Stimulated activated memory B cell treated with anti-CD40 and anti-IgM and Interleukin-4, amounts not matched to agents 10 μg/mL and 1 μg/mL and 100 μg/mL, for 72 hours (primary cell): ENCODE results near the gene ZC3HAV1.
A peak's percentile ranks its signal among the peaks of the same experiment; 100 is the strongest.
"Not testable (repeated sequence)": the region's sequence is repeated elsewhere in the genome, so short reads cannot be mapped to it uniquely, and the experiment has no call there.

Source experiments
- ATAC-seq: fragments of 150-1000 bp; cut with Tn5 transposase; 2 replicates; pipeline ENCODE4 v1.10.0; 2021
- H3K27ac Mint-ChIP-seq: one replicate; pipeline ENCODE4 v1.8.0; 2022; ENCODE audit warnings: mild to moderate bottlenecking, mixed read lengths
- H3K27me3 Mint-ChIP-seq: one replicate; pipeline ENCODE4 v1.8.0; 2022; ENCODE audit warnings: mixed read lengths
- H3K36me3 Mint-ChIP-seq: one replicate; pipeline ENCODE4 v1.8.0; 2022; ENCODE audit warnings: mixed read lengths
- H3K4me1 Mint-ChIP-seq: one replicate; pipeline ENCODE4 v1.8.0; 2022; ENCODE audit warnings: mixed read lengths
- H3K4me3 Mint-ChIP-seq: one replicate; pipeline ENCODE4 v1.8.0; 2022; ENCODE audit warnings: mild to moderate bottlenecking, moderate library complexity, mixed read lengths
- H3K9me3 Mint-ChIP-seq: one replicate; pipeline ENCODE4 v1.8.0; 2022; ENCODE audit warnings: mixed read lengths

ZC3HAV1 gene

GRCh38 chr7:139109188-139109982 lies at the start of gene ZC3HAV1:
Gene ZC3HAV1, minus strand, starts transcription at chr7:139109720. Its CDS starts 389 bp downstream, at chr7:139109331.
- peak; percentile 89 for ATAC-seq

GRCh38 chr7:139153832-139154231 lies 44.3 kb upstream of the ZC3HAV1 start:
- peaks cover 4% of the 10 kb centered on the region for H3K4me1 Mint-ChIP-seq
- H3K27me3 Mint-ChIP-seq = no peaks in the 10 kb centered on the region
- no peak overlapping the region for H3K4me3 Mint-ChIP-seq
- no peaks in the 10 kb centered on the region for H3K9me3 Mint-ChIP-seq
- ATAC-seq = no peak
- peaks cover 7% of the 10 kb centered on the region for H3K36me3 Mint-ChIP-seq
- H3K27ac Mint-ChIP-seq = no peak overlapping the region

More at GRCh38 chr7:139109188-139109982, at the start of gene ZC3HAV1:
- Mint-ChIP-seq H3K4me3 (peak within 1 kb of the TSS; percentile 98), H3K27ac (peak within 1 kb of the TSS; percentile 94), H3K9me3 (peaks cover 4% of the 10 kb centered on the region), H3K27me3 (no peaks in the 10 kb centered on the region), H3K36me3 (peaks cover 26% of the 10 kb centered on the region), H3K4me1 (peaks cover 31% of the 10 kb centered on the region)

- no peaks in the 10 kb centered on the region for H3K9me3 Mint-ChIP-seq
- H3K4me3 Mint-ChIP-seq = no peak overlapping the region
- H3K27ac Mint-ChIP-seq = no peak overlapping the region
- no peaks in the 10 kb centered on the region for H3K27me3 Mint-ChIP-seq
- H3K4me1 Mint-ChIP-seq = peaks cover 4% of the 10 kb centered on the region
- ATAC-seq = no peak
- peaks cover 14% of the 10 kb centered on the region for H3K36me3 Mint-ChIP-seq
Observed at GRCh38 chr7:139152149-139152548, 42.6 kb upstream of the ZC3HAV1 start.

- Mint-ChIP-seq H3K27ac (no peak overlapping the region), H3K36me3 (peaks cover 28% of the 10 kb centered on the region), H3K4me1 (peaks cover 5% of the 10 kb centered on the region), H3K9me3 (no peaks in the 10 kb centered on the region), H3K27me3 (no peaks in the 10 kb centered on the region), H3K4me3 (no peak overlapping the region)
- no peak for ATAC-seq
Observed at GRCh38 chr7:139139150-139139549, 29.6 kb upstream of the ZC3HAV1 start.

- H3K4me3 Mint-ChIP-seq = peak overlapping the region; percentile 86
- H3K27me3 Mint-ChIP-seq = no peaks in the 10 kb centered on the region
- no peaks in the 10 kb centered on the region for H3K9me3 Mint-ChIP-seq
- peak overlapping the region; percentile 74 for H3K27ac Mint-ChIP-seq
- ATAC-seq = peak; percentile 99
- peaks cover 29% of the 10 kb centered on the region for H3K4me1 Mint-ChIP-seq
- H3K36me3 Mint-ChIP-seq = no peaks in the 10 kb centered on the region
Observed at GRCh38 chr7:139133335-139134139, 24.0 kb upstream of the ZC3HAV1 start.

- Mint-ChIP-seq H3K4me1 (peaks cover 29% of the 10 kb centered on the region), H3K4me3 (no peak overlapping the region), H3K27ac (peak overlapping the region; percentile 74), H3K36me3 (no peaks in the 10 kb centered on the region), H3K27me3 (no peaks in the 10 kb centered on the region), H3K9me3 (no peaks in the 10 kb centered on the region)
- ATAC-seq = no peak
Observed at GRCh38 chr7:139132887-139133286, 23.4 kb upstream of the ZC3HAV1 start.

GRCh38 chr7:139131601-139132041 lies 22.1 kb upstream of the ZC3HAV1 start:
- H3K4me3 Mint-ChIP-seq = no peak overlapping the region
- ATAC-seq = no peak
- H3K27ac Mint-ChIP-seq = peak overlapping the region; percentile 68
- H3K4me1 Mint-ChIP-seq = peaks cover 35% of the 10 kb centered on the region
- no peaks in the 10 kb centered on the region for H3K27me3 Mint-ChIP-seq
- no peaks in the 10 kb centered on the region for H3K36me3 Mint-ChIP-seq
- no peaks in the 10 kb centered on the region for H3K9me3 Mint-ChIP-seq

- not testable (repeated sequence) for H3K9me3 Mint-ChIP-seq, H3K27ac Mint-ChIP-seq, H3K27me3 Mint-ChIP-seq, H3K4me3 Mint-ChIP-seq, H3K36me3 Mint-ChIP-seq, ATAC-seq
- H3K4me1 Mint-ChIP-seq = peaks cover 49% of the 10 kb centered on the region
Observed at GRCh38 chr7:139129814-139130213, 20.3 kb upstream of the ZC3HAV1 start.

GRCh38 chr7:139127648-139128047 lies 18.1 kb upstream of the ZC3HAV1 start:
- H3K4me3 Mint-ChIP-seq = no peak overlapping the region
- no peaks in the 10 kb centered on the region for H3K9me3 Mint-ChIP-seq
- no peak for ATAC-seq
- H3K36me3 Mint-ChIP-seq = no peaks in the 10 kb centered on the region
- no peaks in the 10 kb centered on the region for H3K27me3 Mint-ChIP-seq
- H3K4me1 Mint-ChIP-seq = peaks cover 39% of the 10 kb centered on the region
- H3K27ac Mint-ChIP-seq = no peak overlapping the region

GRCh38 chr7:139125657-139126056 lies 16.1 kb upstream of the ZC3HAV1 start:
- no peaks in the 10 kb centered on the region for H3K27me3 Mint-ChIP-seq
- H3K4me3 Mint-ChIP-seq = no peak overlapping the region
- no peaks in the 10 kb centered on the region for H3K9me3 Mint-ChIP-seq
- no peaks in the 10 kb centered on the region for H3K36me3 Mint-ChIP-seq
- no peak for ATAC-seq
- peaks cover 29% of the 10 kb centered on the region for H3K4me1 Mint-ChIP-seq
- no peak overlapping the region for H3K27ac Mint-ChIP-seq

GRCh38 chr7:139124995-139125394 lies 15.5 kb upstream of the ZC3HAV1 start:
- not testable (repeated sequence) for ATAC-seq, H3K9me3 Mint-ChIP-seq, H3K4me3 Mint-ChIP-seq, H3K27ac Mint-ChIP-seq, H3K27me3 Mint-ChIP-seq, H3K36me3 Mint-ChIP-seq
- peaks cover 29% of the 10 kb centered on the region for H3K4me1 Mint-ChIP-seq

- ATAC-seq = peak; percentile 73
- no peaks in the 10 kb centered on the region for H3K9me3 Mint-ChIP-seq
Observed at GRCh38 chr7:139124084-139124914, 14.8 kb upstream of the ZC3HAV1 start.

GRCh38 chr7:139119486-139119849 lies 9.9 kb upstream of the ZC3HAV1 start:
- Mint-ChIP-seq H3K27me3 (no peaks in the 10 kb centered on the region), H3K27ac (peak overlapping the region; percentile 75), H3K9me3 (no peaks in the 10 kb centered on the region), H3K36me3 (no peaks in the 10 kb centered on the region), H3K4me1 (peaks cover 36% of the 10 kb centered on the region), H3K4me3 (peak overlapping the region; percentile 67)
- no peak for ATAC-seq

More at GRCh38 chr7:139124084-139124914, 14.8 kb upstream of the ZC3HAV1 start:
- Mint-ChIP-seq H3K4me3 (no peak overlapping the region), H3K36me3 (no peaks in the 10 kb centered on the region), H3K27ac (no peak overlapping the region), H3K4me1 (peaks cover 36% of the 10 kb centered on the region), H3K27me3 (no peaks in the 10 kb centered on the region)

- ATAC-seq = peak; percentile 94
- H3K36me3 Mint-ChIP-seq = no peaks in the 10 kb centered on the region
- H3K27ac Mint-ChIP-seq = peak overlapping the region; percentile 75
- peak overlapping the region; percentile 67 for H3K4me3 Mint-ChIP-seq
- no peaks in the 10 kb centered on the region for H3K27me3 Mint-ChIP-seq
- peaks cover 31% of the 10 kb centered on the region for H3K4me1 Mint-ChIP-seq
- no peaks in the 10 kb centered on the region for H3K9me3 Mint-ChIP-seq
Observed at GRCh38 chr7:139118805-139119485, 9.4 kb upstream of the ZC3HAV1 start.
